ENCODE measurements around the gene HPCA. TPM values are rescaled to one million over a fixed set of nuclear protein-coding genes. Genes with fewer than 3 reads are reported as not detected.

HPCA gene
- total RNA-seq, 1 experiment from 2014 or later, result 1.2 TPM

- H4K8ac ChIP-seq (replicated peaks; ENCODE audit: insufficient read length, low read depth, low read length), result no peak overlapping the region
- Mint-ChIP-seq H3K27me3 (ENCODE audit: low read depth) (no peaks in the 10 kb centered on the region), H3K27ac (no peak overlapping the region), H3K4me1 (no peaks in the 10 kb centered on the region), H3K36me3 (ENCODE audit: insufficient read depth in 1 of 3, low read depth in 3 of 3) (peaks cover 13 to 42% (median 41%) of the 10 kb centered on the region in 3 experiments), H3K4me3 (no peak overlapping the region), H3K9me3 (no peaks in the 10 kb centered on the region)
- no peak overlapping the region for H4K91ac ChIP-seq (ENCODE audit: insufficient read length, low read depth, low read length)
- H4K5ac ChIP-seq (ENCODE audit: insufficient read length, low read depth, low read length), result no peak overlapping the region
- H3K79me1 ChIP-seq (ENCODE audit: insufficient read depth, low read depth, low read length, poor library complexity, severe bottlenecking), result no peaks in the 10 kb centered on the region
- no peak overlapping the region for H3K18ac ChIP-seq (ENCODE audit: insufficient read length, low read depth, low read length)
- no peak overlapping the region for H3K23ac ChIP-seq (ENCODE audit: insufficient read length, low read depth, low read length)
- H2AFZ ChIP-seq (ENCODE audit: low read length), result no peak overlapping the region
- no peaks in the 10 kb centered on the region for H3K4me1 ChIP-seq (ENCODE audit: insufficient read depth, low read length)
- no peaks in the 10 kb centered on the region for H3K9me3 ChIP-seq (ENCODE audit: control insufficient read depth, low read depth, low read length)
- no peak for DNase-seq
- TF ChIP-seq CTCF (conservative IDR thresholded peaks at IDR 0.05), result no peak
- no peak overlapping the region for H2BK15ac ChIP-seq (ENCODE audit: low read depth, low read length)
- H2AK5ac ChIP-seq (ENCODE audit: insufficient read length, low read length), result no peak overlapping the region
- no peak overlapping the region for H2BK120ac ChIP-seq (ENCODE audit: low read depth, low read length, poor library complexity, severe bottlenecking)
- no peaks in the 10 kb centered on the region for H3K79me2 ChIP-seq (ENCODE audit: insufficient read depth, low read length)
- no peak overlapping the region for H3K4me2 ChIP-seq (ENCODE audit: insufficient read depth, insufficient read length, low read length)
- H3K4ac ChIP-seq (ENCODE audit: low read depth, low read length), result no peak overlapping the region
- no peak overlapping the region for H3T11ph ChIP-seq (ENCODE audit: low read length)
- no peaks in the 10 kb centered on the region for H3K23me2 ChIP-seq (ENCODE audit: insufficient read length, low read depth, low read length, poor library complexity, severe bottlenecking)
- H3K9ac ChIP-seq (ENCODE audit: extremely low read depth, insufficient read length, low read length), result no peak overlapping the region
- no peak overlapping the region for H3K27ac ChIP-seq (ENCODE audit: insufficient read length, low read depth, low read length)
- no peak overlapping the region for H3K14ac ChIP-seq (ENCODE audit: insufficient read depth, low read length)
- H4K20me1 ChIP-seq (ENCODE audit: control insufficient read depth, insufficient read depth, insufficient read length), result no peaks in the 10 kb centered on the region
- H2BK12ac ChIP-seq (ENCODE audit: insufficient read length, low read depth, low read length), result no peak overlapping the region
- H2BK5ac ChIP-seq (ENCODE audit: insufficient read length, low read length), result no peak overlapping the region
- WGBS (ENCODE audit: extremely low coverage, insufficient read length, low lambda C conversion rate), result no CpG with 5 or more reads among the region's 2 CpGs
- H3K27me3 ChIP-seq (ENCODE audit: insufficient read depth, low read length), result no peaks in the 10 kb centered on the region
- H2BK20ac ChIP-seq (ENCODE audit: low read depth, low read length, poor library complexity, severe bottlenecking), result no peak overlapping the region
- no peak overlapping the region for H3K56ac ChIP-seq (ENCODE audit: insufficient read length, low read depth, low read length)
Measured at GRCh38 chr1:32859915-32860314, 26.4 kb upstream of the HPCA start.
